Measurements from ENCODE around the gene ITGA5. TPM values are rescaled to one million over a fixed set of nuclear protein-coding genes. Genes with fewer than 3 reads are reported as not detected.

The ITGA5 gene
- total RNA-seq, 1 donor from 2014 or later, result 20.1 TPM

GRCh38 chr12:54459355-54459754 lies 40.3 kb upstream of the ITGA5 start:
- H3K27ac Mint-ChIP-seq (ENCODE audit: unreplicated experiment), result no peak overlapping the region
- no peaks in the 10 kb centered on the region for H3K36me3 Mint-ChIP-seq (ENCODE audit: low read depth)
- H3K4me1 Mint-ChIP-seq, result no peaks in the 10 kb centered on the region
- no peak for TF ChIP-seq CTCF (conservative IDR thresholded peaks at IDR 0.05)
- DNase-seq (ENCODE audit: low read depth, low spot score), result no peak
- peaks cover 71% of the 10 kb centered on the region for H3K27me3 Mint-ChIP-seq (ENCODE audit: low read depth)
- no peak overlapping the region for H3K4me3 Mint-ChIP-seq
- no peaks in the 10 kb centered on the region for H3K9me3 Mint-ChIP-seq

- Mint-ChIP-seq H3K9me3 (no peaks in the 10 kb centered on the region), H3K4me1 (no peaks in the 10 kb centered on the region), H3K27me3 (ENCODE audit: low read depth) (peaks cover 47% of the 10 kb centered on the region), H3K36me3 (ENCODE audit: low read depth) (no peaks in the 10 kb centered on the region), H3K27ac (ENCODE audit: unreplicated experiment) (no peak overlapping the region), H3K4me3 (no peak overlapping the region)
- no peak for TF ChIP-seq CTCF (conservative IDR thresholded peaks at IDR 0.05)
- DNase-seq (ENCODE audit: low read depth, low spot score), result no peak
Measured at GRCh38 chr12:54455760-54456469, 36.8 kb upstream of the ITGA5 start.

GRCh38 chr12:54452628-54453027 lies 33.6 kb upstream of the ITGA5 start:
- DNase-seq (ENCODE audit: low read depth, low spot score), result no peak
- Mint-ChIP-seq H3K27ac (ENCODE audit: unreplicated experiment) (no peak overlapping the region), H3K4me1 (no peaks in the 10 kb centered on the region)

GRCh38 chr12:54448344-54448743 lies 29.3 kb upstream of the ITGA5 start:
- Mint-ChIP-seq H3K9me3 (no peaks in the 10 kb centered on the region), H3K27me3 (ENCODE audit: low read depth) (peaks cover 20% of the 10 kb centered on the region), H3K36me3 (ENCODE audit: low read depth) (no peaks in the 10 kb centered on the region), H3K4me1 (no peaks in the 10 kb centered on the region), H3K27ac (ENCODE audit: unreplicated experiment) (no peak overlapping the region), H3K4me3 (no peak overlapping the region)
- no peak for TF ChIP-seq CTCF (conservative IDR thresholded peaks at IDR 0.05)
- DNase-seq (ENCODE audit: low read depth, low spot score), result no peak

More at GRCh38 chr12:54452628-54453027, 33.6 kb upstream of the ITGA5 start:
- H3K27me3 Mint-ChIP-seq (ENCODE audit: low read depth), result peaks cover 35% of the 10 kb centered on the region
- TF ChIP-seq CTCF (conservative IDR thresholded peaks at IDR 0.05), result no peak
- H3K9me3 Mint-ChIP-seq, result no peaks in the 10 kb centered on the region
- H3K36me3 Mint-ChIP-seq (ENCODE audit: low read depth), result no peaks in the 10 kb centered on the region
- no peak overlapping the region for H3K4me3 Mint-ChIP-seq

GRCh38 chr12:54447917-54448316 lies 28.9 kb upstream of the ITGA5 start:
- Mint-ChIP-seq H3K36me3 (ENCODE audit: low read depth) (no peaks in the 10 kb centered on the region), H3K27ac (ENCODE audit: unreplicated experiment) (no peak overlapping the region), H3K27me3 (ENCODE audit: low read depth) (peaks cover 20% of the 10 kb centered on the region), H3K9me3 (no peaks in the 10 kb centered on the region), H3K4me3 (no peak overlapping the region), H3K4me1 (no peaks in the 10 kb centered on the region)
- no peak for TF ChIP-seq CTCF (conservative IDR thresholded peaks at IDR 0.05)
- no peak for DNase-seq (ENCODE audit: low read depth, low spot score)
